Neural cell (in vitro differentiated cells): ENCODE results near the gene ZNF205.
"Not testable (repeated sequence)": the region's sequence is repeated elsewhere in the genome, so short reads cannot be mapped to it uniquely, and the experiment has no call there.

Source experiments
- EP300 ChIP-seq: fragments of 450-650 bp; conservative IDR thresholded peaks from 2 replicates; pipeline ENCODE4 v1.6.1; 2014; ENCODE audit warnings: antibody characterized with exemption, mild to moderate bottlenecking, moderate library complexity; ENCODE audit not compliant: poor library complexity, severe bottlenecking
- EZH2 ChIP-seq: fragments of 200-600, 300-800 bp; shearing (Covaris generic), sonication (generic); IDR thresholded peaks from 2 replicates; pipeline ENCODE4 v1.6.1; 2014; ENCODE audit warnings: antibody characterized with exemption, low read length, borderline replicate concordance, mild to moderate bottlenecking; ENCODE audit not compliant: insufficient read depth, poor library complexity, severe bottlenecking
- POLR2AphosphoS5 ChIP-seq: IDR thresholded peaks from 2 replicates; pipeline ENCODE4 v1.6.1; 2012
- REST ChIP-seq: IDR thresholded peaks from 2 replicates; pipeline ENCODE4 v1.6.1; 2012; ENCODE audit warnings: borderline replicate concordance
- SMC3 ChIP-seq: fragments of 450-650 bp; conservative IDR thresholded peaks from 2 replicates; pipeline ENCODE4 v1.6.1; 2014; ENCODE audit warnings: antibody characterized with exemption, mild to moderate bottlenecking, moderate library complexity; ENCODE audit not compliant: poor library complexity
- TAF1 ChIP-seq: IDR thresholded peaks from 2 replicates; pipeline ENCODE4 v1.6.1; 2012; ENCODE audit warnings: low read depth
- TF ChIP-seq, protein P1 (sequence below): fragments of 450-650 bp; IDR thresholded peaks from 2 replicates; pipeline ENCODE4 v1.5.1; 2014; ENCODE audit warnings: antibody characterized with exemption, mild to moderate bottlenecking, moderate library complexity; ENCODE audit not compliant: poor library complexity, severe bottlenecking

GRCh38 chr16:3083408-3083807, 29.0 kb upstream of the ZNF205 start:
- TF ChIP-seq, protein P1, sequence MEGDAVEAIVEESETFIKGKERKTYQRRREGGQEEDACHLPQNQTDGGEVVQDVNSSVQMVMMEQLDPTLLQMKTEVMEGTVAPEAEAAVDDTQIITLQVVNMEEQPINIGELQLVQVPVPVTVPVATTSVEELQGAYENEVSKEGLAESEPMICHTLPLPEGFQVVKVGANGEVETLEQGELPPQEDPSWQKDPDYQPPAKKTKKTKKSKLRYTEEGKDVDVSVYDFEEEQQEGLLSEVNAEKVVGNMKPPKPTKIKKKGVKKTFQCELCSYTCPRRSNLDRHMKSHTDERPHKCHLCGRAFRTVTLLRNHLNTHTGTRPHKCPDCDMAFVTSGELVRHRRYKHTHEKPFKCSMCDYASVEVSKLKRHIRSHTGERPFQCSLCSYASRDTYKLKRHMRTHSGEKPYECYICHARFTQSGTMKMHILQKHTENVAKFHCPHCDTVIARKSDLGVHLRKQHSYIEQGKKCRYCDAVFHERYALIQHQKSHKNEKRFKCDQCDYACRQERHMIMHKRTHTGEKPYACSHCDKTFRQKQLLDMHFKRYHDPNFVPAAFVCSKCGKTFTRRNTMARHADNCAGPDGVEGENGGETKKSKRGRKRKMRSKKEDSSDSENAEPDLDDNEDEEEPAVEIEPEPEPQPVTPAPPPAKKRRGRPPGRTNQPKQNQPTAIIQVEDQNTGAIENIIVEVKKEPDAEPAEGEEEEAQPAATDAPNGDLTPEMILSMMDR = not testable (repeated sequence)
- TF ChIP-seq EZH2, REST, POLR2AphosphoS5, TAF1, EP300, SMC3: not testable (repeated sequence)
